HepG2 (cell line): Measurements from ENCODE around the gene CLN6.

ENCODE experiments used
- CTCF ChIP-seq: sonication (generic); formaldehyde crosslinking; IDR thresholded peaks from 2 replicates; pipeline ENCODE4 v1.5.0; 2020; ENCODE audit warnings: mild to moderate bottlenecking, missing genetic modification reagents, moderate library complexity
- EZH2 ChIP-seq: conservative IDR thresholded peaks from 2 replicates; pipeline ENCODE4 v1.6.1; 2012; ENCODE audit warnings: mild to moderate bottlenecking, low read depth, low read length, moderate library complexity
- FOXK1 ChIP-seq: sonication (generic); formaldehyde crosslinking; IDR thresholded peaks from 2 replicates; pipeline ENCODE4 v1.4.0; 2020; ENCODE audit warnings: low read depth, missing genetic modification reagents, borderline replicate concordance
- RELA ChIP-seq: sonication (generic); formaldehyde crosslinking; IDR thresholded peaks from 2 replicates; pipeline ENCODE4 v1.4.0; 2020; ENCODE audit warnings: missing genetic modification reagents
- ZBTB8A ChIP-seq: sonication (generic); formaldehyde crosslinking; IDR thresholded peaks from 2 replicates; pipeline ENCODE4 v1.4.0; 2020; ENCODE audit warnings: mild to moderate bottlenecking, low read depth, missing genetic modification reagents, borderline replicate concordance
- ZFP36L2 ChIP-seq: sonication (generic); formaldehyde crosslinking; IDR thresholded peaks from 2 replicates; pipeline ENCODE4 v1.4.0; 2020; ENCODE audit warnings: missing genetic modification reagents
- ZNF180 ChIP-seq: sonication (generic); formaldehyde crosslinking; IDR thresholded peaks from 2 replicates; pipeline ENCODE4 v1.4.0; 2020; ENCODE audit warnings: low read depth, missing genetic modification reagents, borderline replicate concordance
- ZNF775 ChIP-seq: sonication (generic); formaldehyde crosslinking; IDR thresholded peaks from 2 replicates; pipeline ENCODE4 v1.4.0; 2020; ENCODE audit warnings: missing genetic modification reagents, mild to moderate bottlenecking, moderate library complexity, borderline replicate concordance
- ZNF780A ChIP-seq: sonication (generic); formaldehyde crosslinking; IDR thresholded peaks from 2 replicates; pipeline ENCODE4 v1.8.0; 2022; ENCODE audit warnings: mild to moderate bottlenecking, missing genetic modification reagents, moderate library complexity
- ZNF800 ChIP-seq: sonication (generic); formaldehyde crosslinking; IDR thresholded peaks from 2 replicates; pipeline ENCODE4 v1.4.0; 2020; ENCODE audit warnings: missing genetic modification reagents

- no peak for TF ChIP-seq FOXK1 (CRISPR knock-in tag)
- TF ChIP-seq ZNF780A (CRISPR knock-in tag): no peak
- TF ChIP-seq ZNF180 (CRISPR knock-in tag): no peak
- TF ChIP-seq RELA (CRISPR knock-in tag): no peak
- TF ChIP-seq ZBTB8A (CRISPR knock-in tag): no peak
- TF ChIP-seq ZNF800 (CRISPR knock-in tag): no peak
- TF ChIP-seq ZNF775 (CRISPR knock-in tag): no peak
- TF ChIP-seq CTCF (CRISPR knock-in tag): no peak
- TF ChIP-seq ZFP36L2 (CRISPR knock-in tag): no peak
- TF ChIP-seq EZH2: no peak
These were observed 34.0 kb downstream of the CLN6 start for GRCh38 chr15:68195336-68196112.
